ENCODE data around the gene TTC34.
"Not testable (repeated sequence)": the region's sequence is repeated elsewhere in the genome, so short reads cannot be mapped to it uniquely, and the experiment has no call there.

The TTC34 gene

GRCh38 chr1:2638466-2639115 lies 162.9 kb downstream of the TTC34 start:
- no peak for DNase-seq

GRCh38 chr1:2637442-2638145 lies 163.9 kb downstream of the TTC34 start:
- no peak for DNase-seq

DNA sequence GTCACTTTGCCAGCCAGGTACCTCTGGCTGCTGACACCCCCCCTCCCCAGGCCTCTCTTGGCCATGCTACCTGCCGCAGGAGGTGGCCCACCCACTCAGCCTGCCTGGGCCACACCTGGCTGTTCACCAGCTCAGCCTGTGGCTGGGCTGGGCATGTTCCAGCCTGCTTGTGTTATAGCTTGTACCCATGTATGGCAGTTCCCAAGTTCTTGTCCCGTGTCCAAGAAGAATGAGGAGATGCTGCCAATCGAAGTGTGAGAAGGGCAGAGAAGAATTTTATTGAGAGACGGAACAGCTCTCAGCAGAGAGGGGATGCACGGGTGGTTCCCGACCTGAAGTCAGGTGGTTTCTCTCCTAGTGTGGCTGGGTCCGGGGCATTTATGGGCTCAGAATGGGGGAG lies 164.8 kb downstream of the TTC34 start:
- no peak for DNase-seq

DNA sequence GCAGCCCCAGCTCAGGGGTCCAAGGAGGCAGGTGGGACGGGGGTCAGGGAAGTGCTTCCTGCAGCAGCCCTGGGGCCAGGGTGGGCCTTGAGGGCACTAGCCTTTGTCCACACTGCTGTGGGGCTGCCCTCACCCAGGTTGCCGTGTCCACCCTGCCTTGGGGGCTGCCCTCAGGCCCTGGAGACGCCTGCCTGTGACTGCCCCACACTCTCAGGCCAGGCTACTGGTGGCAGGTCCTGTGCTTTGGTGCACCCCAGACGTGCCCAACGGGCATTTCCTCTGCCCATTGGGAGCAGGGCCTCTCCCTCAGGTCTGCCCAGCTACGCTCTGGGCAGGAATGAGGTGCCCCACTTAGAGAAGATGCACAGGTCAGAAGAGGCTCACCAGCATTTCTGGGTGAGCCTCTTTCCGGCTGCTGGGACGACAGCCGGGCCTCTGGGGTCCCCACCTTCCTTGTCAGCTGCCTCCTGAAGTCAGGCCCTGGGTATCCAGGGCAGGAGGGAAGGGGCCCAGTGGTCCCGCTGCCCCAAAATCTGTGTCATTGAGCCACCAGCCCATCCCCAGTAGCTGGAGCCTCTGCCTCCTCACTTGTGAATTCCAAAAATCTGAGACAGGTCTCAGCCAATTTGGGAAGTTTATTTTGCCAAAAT lies 166.0 kb downstream of the TTC34 start:
- DNase-seq: no peak

GRCh38 chr1:2633936-2634491 lies 167.5 kb downstream of the TTC34 start:
- DNase-seq: no peak

DNA sequence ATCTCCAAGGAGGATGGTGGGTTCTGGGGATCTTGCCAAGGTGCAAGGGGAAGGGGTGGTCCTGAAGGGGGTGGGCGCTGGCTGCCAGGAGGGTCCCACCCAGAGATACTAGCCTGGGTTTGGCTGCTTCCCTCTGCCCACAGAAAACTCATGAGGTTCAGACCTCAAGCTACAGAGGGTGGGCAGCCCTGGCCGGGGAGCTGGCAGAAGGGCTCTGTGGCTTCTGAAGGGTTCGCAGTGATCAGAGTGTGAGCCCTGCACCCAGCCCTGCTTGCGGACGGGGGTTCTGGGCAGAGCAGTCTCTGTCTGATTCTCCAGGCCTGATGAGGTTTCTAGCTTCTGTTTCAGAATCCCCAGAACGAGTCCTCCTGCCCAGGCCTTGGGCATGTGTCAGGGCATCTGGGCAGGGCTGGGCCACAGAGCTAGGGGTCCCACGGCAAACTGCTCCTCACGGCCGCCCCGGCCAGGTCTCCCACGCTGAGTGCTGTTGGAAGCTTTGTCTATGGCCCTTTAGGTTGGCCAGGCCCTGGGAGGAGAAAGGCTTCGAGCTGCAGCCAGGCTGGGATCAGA lies 168.0 kb downstream of the TTC34 start:
- DNase-seq: no peak

DNA sequence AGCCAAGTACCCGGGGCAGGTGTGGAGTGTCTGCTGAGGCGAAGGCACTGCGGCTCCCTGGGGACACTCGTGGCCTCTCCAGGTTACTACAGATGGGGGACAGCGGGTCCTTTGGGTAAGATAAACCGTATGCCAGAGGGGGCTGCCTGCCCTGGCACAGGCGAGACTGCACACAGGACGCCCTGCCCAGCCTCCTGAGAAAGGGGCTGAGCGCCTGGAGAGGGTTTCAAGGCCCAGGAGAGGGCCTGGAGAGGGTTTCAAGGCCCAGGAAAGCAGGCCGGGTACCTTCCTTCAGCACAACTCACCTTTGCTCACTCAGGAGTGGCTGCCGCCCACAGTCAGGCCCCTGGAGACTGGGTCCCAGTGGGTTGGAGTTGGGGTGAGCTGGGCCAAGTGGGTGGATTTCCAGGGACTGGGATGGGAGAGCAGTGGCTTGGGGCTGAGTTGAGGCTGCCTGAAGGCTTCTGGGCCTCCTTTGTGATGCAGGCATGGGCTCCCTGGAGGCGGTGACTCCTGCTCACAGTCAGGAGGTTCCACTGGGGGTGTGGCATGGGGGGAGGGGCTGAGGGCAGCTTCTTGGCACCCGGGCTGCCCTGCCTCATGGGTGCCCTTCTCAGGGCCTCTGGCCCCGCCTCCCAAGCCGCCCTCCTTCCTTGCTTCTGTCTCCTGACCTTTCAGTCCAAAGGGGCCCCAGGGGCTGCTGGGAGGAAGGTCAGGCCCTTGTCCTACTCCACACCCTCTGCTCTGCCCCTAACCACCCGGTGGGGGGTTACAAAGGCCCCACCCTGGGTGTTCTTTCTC lies 168.7 kb downstream of the TTC34 start, which contains the start of gene MMEL1:
TSS of gene MMEL1 (minus strand) at position 456 of the 801 bp plus-strand sequence. CDS start 3,532 bp downstream, outside the sequence.
- DNase-seq: no peak

GRCh38 chr1:2632051-2632430 lies 169.5 kb downstream of the TTC34 start:
- no peak for DNase-seq

DNA sequence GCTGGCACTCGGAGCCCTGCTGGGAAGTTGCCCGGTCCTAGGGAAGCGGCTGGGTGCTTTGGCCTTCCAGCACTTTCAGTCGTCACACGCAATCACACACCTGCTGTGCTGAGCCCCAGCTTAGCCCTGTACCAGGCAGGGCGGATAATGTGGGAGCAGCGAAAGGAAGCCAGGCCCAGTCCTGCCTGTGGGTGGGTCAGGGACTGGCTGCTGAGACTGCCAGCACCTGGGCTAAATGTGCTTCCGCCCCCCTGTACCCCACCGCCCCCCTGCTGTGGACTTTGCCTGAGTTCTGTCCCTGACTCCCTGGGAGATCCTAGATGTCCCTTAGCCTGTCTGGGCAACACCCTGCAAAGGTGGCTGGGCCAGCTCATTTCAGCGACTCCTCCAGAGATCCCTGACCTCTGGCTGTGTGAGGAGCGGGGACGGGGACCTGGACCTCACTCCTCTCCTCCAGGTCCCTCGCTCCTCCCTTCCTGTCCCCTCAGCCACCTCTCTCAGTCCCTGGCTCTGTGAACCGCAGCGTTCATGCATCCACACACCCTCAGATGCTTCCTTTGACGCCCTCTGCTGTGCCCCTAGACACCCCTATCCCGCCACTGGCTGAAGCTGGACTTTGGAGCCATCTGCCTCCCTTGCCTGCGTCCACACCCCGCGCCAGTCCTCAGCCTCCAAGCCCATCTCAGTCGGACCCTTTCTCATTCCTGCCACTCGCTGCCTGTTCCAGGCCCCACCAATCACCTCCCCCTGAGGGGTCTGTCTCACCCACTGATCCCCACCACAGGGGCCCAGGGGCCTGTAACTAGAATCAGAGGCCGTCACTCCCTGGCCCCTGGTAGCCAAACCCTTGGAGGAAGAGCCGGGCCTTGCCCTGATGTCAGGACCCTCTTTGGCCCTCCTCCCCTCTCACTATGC lies 170.1 kb downstream of the TTC34 start:
- DNase-seq: no peak

DNA sequence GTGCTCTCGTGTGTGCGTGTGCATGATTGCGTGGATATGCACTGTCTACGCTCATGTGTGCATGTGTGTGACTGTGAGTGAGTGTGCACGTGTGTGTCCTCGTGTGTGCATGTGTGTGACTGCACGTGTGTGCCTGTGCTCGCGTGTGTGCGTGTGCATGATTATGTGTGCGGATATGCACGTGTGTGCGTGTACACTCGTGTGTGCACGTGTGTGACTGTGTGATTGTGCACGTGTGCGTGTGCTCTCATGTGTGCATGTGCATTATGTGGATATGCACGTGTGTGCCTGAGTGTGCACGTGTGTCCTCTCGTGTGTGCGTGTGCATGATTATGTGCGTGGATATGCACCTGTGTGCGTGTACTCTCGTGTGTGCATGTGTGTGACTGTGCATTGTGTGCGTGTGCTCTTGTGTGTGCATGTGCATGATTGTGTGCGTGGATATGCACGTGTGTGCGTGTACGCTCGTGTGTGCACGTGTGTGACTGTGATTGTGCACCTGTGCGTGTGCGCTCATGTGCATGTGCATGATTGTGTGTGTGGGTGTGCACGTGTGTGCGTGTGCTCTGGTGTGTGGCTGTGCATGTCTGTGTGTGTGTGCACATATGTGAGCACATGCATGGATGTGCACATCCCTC lies 170.9 kb downstream of the TTC34 start:
- no peak for DNase-seq

DNA sequence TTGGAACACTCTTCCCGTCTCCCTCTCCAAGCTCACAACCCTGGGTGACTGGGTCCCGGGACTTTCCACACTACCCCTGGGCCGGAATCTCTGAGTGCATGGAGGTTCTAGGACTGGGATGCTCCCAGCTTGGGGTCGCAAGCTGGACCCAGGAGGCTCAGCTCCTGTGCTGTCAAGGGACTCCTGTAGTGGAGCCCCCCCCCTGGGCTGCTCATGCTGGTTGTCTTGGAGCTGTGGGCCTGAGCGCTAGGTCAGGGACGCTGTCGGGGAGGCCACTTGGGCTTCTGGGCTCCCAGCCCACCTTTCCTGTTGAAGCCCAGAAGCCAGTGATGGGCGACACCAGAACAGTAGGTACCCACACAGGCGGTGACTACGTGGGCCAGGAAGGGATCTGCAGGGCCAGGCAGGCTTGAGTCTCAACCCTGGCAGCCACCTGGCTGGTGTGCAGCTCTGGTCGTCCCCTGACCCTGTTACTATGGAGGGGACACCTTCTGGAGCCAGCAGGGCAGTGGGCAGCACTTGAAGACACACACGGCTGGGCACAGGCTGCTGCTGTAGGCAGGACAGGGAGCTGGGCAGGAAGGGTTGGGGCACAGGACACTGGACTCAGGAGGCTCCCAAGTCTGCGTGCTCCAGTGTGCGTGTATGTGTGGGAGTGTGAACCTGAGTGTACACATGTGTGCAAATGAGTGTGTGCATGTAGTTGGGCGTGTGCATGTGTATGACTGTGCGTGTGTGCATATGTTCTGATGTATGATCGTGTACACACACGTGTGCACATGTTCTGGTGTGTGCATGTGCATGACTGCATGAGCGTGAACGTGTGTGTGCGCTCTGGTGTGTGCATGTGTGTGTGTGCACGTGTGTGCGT lies 171.6 kb downstream of the TTC34 start:
- DNase-seq: no peak

DNA sequence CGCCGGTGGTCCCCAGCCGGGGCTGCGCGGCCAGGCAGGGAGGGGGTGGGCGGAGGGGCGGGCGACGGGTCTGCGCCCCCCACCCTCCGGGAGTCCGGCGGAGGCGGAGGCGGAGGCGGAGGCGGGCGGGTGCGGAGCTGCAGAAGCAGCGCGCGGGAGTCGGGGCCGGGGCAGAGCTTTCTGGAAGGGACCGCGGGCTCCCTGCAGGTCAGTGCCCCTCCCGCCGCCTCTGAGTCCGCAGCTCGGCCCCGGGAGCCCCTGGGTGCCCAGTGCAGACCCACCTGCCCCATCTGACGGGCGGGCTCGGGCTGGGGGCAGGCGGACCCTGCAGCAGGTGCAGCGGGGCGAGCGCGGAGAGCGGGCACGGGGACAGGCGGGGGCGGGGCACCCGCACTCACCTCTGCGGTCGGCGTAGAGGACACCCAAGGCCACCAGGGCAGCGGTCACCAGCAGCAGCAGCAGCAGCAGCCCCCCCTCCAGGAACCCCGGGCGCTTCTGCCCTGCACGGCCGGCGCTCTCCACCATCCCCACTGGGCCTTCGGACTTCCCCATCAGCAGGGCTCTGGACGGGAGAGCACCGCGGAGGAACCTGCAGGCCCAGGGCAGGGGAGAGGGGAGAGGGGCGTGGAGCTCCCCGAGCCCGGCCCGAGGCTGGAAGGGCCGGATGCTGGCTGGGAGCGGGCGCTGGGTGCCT lies 172.4 kb downstream of the TTC34 start:
- DNase-seq: no peak

- DNase-seq: no peak
These were observed 173.1 kb downstream of the TTC34 start for GRCh38 chr1:2628191-2628932.

DNA sequence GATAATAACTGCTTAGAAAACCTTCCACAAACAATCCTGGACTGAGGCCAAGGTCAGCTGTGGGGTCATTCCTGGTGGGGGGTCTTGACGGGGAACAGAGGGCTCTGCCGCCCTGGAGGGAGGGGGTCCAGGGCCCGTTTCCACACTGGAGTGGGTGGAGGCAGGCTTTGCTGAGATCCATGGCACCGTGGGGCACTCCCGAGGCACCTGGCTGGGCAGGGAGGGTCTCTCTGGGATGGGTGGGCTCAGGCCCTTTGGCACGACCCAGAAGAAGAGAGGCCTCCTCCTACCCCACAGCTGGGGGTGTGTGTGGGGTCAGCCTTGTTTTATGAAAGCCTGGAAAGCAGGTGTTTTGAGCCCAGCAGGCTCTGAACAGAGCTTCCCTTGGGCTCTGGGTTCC lies 173.7 kb downstream of the TTC34 start:
- no peak for DNase-seq

GRCh38 chr1:2625748-2626147 lies 175.7 kb downstream of the TTC34 start:
- not testable (repeated sequence) for DNase-seq

DNA sequence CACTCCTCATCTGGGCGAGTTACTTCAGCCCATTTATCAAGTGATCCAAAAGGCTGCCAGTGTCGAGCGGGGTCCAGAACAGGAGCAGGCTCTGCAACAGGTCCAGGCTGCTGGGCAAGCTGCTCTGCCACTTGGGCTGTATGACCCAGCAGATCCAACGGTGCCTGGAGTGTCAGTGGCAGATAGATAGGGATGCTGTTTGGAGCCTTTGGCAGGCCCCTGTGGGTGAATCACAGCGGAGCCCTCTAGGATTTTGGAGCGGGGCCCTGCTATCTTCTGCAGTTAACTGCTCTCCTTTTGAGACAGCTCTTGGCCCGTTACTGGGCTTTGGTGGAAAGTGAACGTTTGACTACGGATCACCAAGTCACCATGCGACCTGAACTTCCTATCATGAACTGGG lies 176.2 kb downstream of the TTC34 start:
- DNase-seq: no peak

DNA sequence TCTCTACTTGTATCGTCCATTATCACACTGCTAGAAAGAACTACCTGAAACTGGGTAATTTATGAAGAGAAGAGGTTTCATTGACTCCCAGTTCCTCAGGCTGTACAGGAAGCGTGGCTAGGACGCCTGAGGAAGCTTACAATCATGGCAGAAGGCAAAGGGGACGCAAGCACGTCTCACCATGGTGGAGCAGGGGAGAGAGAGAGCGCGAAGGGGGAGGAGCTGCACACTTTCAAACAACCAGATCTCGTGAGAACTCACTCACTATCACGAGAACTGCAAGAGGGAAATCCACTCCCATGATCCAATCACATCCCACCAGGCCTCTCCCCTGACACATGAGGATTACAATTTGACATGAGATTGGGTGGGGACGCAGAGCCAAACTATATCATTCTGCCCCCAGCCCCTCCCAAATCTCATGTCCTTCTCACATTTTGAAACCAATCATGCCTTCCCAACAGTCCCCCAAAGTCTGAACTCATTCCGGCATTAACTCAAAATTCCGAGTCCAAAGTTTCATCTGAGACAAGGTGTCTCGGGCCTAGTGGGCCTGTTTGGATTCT lies 176.7 kb downstream of the TTC34 start:
- DNase-seq: no peak
